ENCODE data around the gene HHAT. TPM values are rescaled to one million over a fixed set of nuclear protein-coding genes. Genes with fewer than 3 reads are reported as not detected.

HHAT gene
- total and polyA plus RNA-seq, 7 donors = 0.11 to 0.64 (median 0.16) TPM

DNA sequence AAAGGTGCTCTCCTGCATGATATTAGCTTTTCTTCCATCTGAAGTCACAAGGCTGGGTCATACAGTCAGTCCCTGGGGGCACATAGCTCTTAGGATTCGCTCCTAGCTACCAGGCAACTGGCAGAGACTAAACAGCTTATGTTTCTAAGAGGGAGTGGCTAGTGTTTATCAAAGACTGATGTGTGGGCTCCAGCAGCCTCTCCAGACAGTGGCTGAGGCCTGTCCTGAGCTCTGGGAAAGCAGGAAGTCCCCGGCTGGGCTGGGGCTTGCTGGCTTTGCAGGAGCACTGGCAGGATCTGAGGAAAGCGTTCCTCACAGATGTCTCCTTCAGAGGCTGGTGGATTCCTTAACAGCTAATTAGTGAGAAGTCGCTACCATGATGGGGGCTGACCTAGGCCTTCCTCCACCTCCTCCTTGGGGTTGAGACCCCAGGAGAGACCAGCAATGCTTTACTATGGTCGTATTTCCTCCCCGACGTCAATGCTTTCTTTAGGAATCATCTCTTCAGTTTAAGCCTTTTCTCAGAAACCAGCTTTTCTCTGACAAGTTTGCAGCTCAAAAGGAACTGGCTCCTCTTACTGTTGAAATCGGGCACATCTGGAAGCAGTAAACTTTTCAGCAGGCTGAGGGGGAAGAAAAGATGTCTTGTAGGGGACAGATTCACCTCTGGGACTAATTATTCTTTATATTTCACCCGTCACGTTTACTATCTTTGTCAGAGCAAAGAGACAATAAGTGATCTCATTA, 33.5 kb upstream of the HHAT start:
- WGBS, 3 donors = 55 to 74% (median 61%) methylated on average over 10 of the region's 10 CpGs
- peaks cover 12% of the 10 kb centered on the region for H3K4me1 ChIP-seq

DNA sequence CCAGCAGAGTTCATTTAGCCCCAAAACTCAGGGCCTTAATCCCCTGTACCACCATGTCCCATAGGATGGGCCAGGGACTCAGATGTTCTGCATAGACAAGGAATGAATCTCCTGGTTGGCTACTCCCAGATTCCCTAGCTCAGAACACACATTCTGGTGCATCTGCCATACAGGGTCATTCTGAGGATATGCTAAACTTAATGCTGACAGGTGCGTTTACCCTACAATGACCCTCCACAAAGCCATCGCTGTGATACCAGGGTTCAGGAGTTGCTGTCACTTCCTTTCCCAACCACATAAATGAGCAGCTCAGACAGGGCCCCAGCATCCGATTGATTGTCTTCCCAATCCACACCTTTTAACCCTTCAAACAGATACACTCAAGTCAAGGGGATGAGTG, 32.0 kb upstream of the HHAT start:
- WGBS, 3 donors = 92 to 97% (median 95%) methylated on average over 3 of the region's 3 CpGs

More for the DNA sequence above, 33.5 kb upstream of the HHAT start:
- no peaks in the 10 kb centered on the region for H3K36me3 ChIP-seq (ENCODE audit: insufficient read depth in 1 of 2, low read depth in 1 of 2)
- ATAC-seq = no peak
- TF ChIP-seq, protein P1, sequence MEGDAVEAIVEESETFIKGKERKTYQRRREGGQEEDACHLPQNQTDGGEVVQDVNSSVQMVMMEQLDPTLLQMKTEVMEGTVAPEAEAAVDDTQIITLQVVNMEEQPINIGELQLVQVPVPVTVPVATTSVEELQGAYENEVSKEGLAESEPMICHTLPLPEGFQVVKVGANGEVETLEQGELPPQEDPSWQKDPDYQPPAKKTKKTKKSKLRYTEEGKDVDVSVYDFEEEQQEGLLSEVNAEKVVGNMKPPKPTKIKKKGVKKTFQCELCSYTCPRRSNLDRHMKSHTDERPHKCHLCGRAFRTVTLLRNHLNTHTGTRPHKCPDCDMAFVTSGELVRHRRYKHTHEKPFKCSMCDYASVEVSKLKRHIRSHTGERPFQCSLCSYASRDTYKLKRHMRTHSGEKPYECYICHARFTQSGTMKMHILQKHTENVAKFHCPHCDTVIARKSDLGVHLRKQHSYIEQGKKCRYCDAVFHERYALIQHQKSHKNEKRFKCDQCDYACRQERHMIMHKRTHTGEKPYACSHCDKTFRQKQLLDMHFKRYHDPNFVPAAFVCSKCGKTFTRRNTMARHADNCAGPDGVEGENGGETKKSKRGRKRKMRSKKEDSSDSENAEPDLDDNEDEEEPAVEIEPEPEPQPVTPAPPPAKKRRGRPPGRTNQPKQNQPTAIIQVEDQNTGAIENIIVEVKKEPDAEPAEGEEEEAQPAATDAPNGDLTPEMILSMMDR (IDR thresholded peaks at IDR 0.05) = no peak
- peak; percentile 41 to 61 for DNase-seq
- no peaks in the 10 kb centered on the region for H3K9me3 ChIP-seq
- H3K4me3 ChIP-seq = no peak overlapping the region
- intact Hi-C loops (cut with DNase I) = no loop called here
- H3K27me3 ChIP-seq (ENCODE audit: insufficient read depth in 3 of 3, low read length in 2 of 3) = no peaks in the 10 kb centered on the region
- no peak overlapping the region for H3K27ac ChIP-seq

DNA sequence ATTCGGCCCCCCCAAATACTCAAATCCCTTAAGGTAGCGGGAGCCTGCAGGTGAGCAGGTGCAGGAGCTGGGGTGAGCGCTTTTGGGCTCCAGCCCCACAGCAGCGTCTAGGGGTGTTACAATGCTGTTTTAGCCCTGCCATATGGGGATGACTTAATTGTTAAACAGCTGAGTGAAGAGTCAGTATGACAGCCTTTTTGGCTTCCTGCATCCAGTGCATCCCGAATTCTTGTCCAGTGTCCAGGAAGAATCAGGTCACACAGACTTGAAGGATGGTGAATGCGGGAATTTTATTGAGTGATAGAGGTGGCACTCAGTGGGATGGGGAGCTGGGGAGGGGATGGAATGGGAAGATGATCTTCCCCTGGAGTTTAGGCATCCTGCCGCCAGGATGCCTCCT, 30.4 kb upstream of the HHAT start:
- DNase-seq = no peak
- no peak overlapping the region for H3K4me3 ChIP-seq
- intact Hi-C loops (cut with DNase I) = no loop called here
- TF ChIP-seq, protein P1 (IDR thresholded peaks at IDR 0.05) = no peak
- ATAC-seq = no peak
- H3K27me3 ChIP-seq (ENCODE audit: insufficient read depth in 3 of 3, low read length in 2 of 3) = no peaks in the 10 kb centered on the region
- H3K4me1 ChIP-seq = peaks cover 21% of the 10 kb centered on the region
- H3K36me3 ChIP-seq (ENCODE audit: insufficient read depth in 1 of 2, low read depth in 1 of 2) = no peaks in the 10 kb centered on the region
- 53 to 61% (median 56%) methylated on average over 7 of the region's 7 CpGs for WGBS, 3 donors
- no peaks in the 10 kb centered on the region for H3K9me3 ChIP-seq
- H3K27ac ChIP-seq = no peak overlapping the region

More for the DNA sequence above, 32.0 kb upstream of the HHAT start:
- Histone ChIP-seq H3K27me3 (ENCODE audit: insufficient read depth in 3 of 3, low read length in 2 of 3) (no peaks in the 10 kb centered on the region), H3K27ac (no peak overlapping the region), H3K4me1 (peaks cover 14% of the 10 kb centered on the region), H3K9me3 (no peaks in the 10 kb centered on the region), H3K4me3 (no peak overlapping the region), H3K36me3 (ENCODE audit: insufficient read depth in 1 of 2, low read depth in 1 of 2) (no peaks in the 10 kb centered on the region)
- DNase-seq (no peak), ATAC-seq (no peak)
- TF ChIP-seq, protein P1 (IDR thresholded peaks at IDR 0.05) = no peak
- intact Hi-C loops (cut with DNase I) = no loop called here

DNA sequence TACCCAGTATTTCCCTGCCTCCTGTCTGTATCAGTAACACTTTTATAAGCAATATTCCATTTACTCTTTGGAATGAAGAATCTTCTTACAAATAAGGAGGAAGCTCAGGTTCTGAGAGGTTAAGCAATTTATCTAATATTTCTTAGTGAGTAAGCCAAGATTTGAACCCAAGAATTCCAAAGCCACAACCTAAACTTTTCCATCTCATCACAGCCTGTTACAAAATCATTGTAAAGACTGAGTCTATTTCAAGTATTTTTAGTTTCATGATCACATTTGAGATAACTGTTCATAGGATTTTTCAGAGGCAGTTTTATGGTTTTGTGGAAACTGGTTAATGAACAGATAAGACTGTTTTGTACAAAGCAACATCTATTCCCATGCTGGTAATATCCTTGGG, 29.8 kb upstream of the HHAT start:
- no peak overlapping the region for H3K27ac ChIP-seq
- H3K36me3 ChIP-seq (ENCODE audit: insufficient read depth in 1 of 2, low read depth in 1 of 2) = no peaks in the 10 kb centered on the region
- peaks cover 16% of the 10 kb centered on the region for H3K4me1 ChIP-seq
- ATAC-seq (no peak), DNase-seq (no peak)
- TF ChIP-seq, protein P1 (IDR thresholded peaks at IDR 0.05) = no peak
- H3K9me3 ChIP-seq = no peaks in the 10 kb centered on the region
- no peak overlapping the region for H3K4me3 ChIP-seq
- intact Hi-C loops (cut with DNase I) = no loop called here
- no peaks in the 10 kb centered on the region for H3K27me3 ChIP-seq (ENCODE audit: insufficient read depth in 3 of 3, low read length in 2 of 3)

DNA sequence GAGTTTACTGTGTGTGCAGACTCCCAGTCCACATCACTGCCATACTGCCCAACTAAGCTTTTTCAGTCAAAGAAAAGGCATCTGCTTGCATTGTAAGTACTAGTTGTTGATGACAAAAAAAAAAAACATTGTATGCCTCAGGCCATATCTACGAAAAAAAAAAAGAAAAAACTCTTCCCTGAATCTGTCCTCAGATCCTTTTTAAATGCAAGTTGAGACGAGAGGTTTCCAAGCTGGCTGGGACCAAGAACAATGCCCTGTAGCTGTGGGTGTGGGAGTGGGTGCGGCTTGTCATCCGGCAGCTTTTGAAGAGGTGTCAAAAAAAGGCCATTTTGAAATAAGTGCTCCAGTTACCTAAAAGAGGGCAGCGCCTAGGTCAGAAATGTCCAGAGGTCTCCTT, 29.2 kb upstream of the HHAT start:
- Histone ChIP-seq H3K4me1 (peaks cover 16% of the 10 kb centered on the region), H3K27ac (no peak overlapping the region), H3K4me3 (no peak overlapping the region), H3K9me3 (no peaks in the 10 kb centered on the region), H3K27me3 (ENCODE audit: insufficient read depth in 3 of 3, low read length in 2 of 3) (no peaks in the 10 kb centered on the region), H3K36me3 (ENCODE audit: insufficient read depth in 1 of 2, low read depth in 1 of 2) (no peaks in the 10 kb centered on the region)
- TF ChIP-seq, protein P1 (IDR thresholded peaks at IDR 0.05) = no peak
- 80 to 84% (median 82%) methylated on average over 5 of the region's 5 CpGs for WGBS, 3 donors
- intact Hi-C loops (cut with DNase I) = no loop called here
- ATAC-seq (no peak), DNase-seq (no peak)
